Stomach (tissue), 4 donors: ENCODE results near the gene SLC22A17.

Experiments used
- POLR2AphosphoS5 ChIP-seq, 3 donors: sonication (generic); formaldehyde crosslinking; IDR thresholded peaks; one replicate each; pipeline ENCODE4 v1.6.1; 2016; ENCODE audit warnings: antibody characterized with exemption in 3 of 3
- TF ChIP-seq, protein P1 (sequence below), 7 experiments: fragments of 450-650 bp in 4 of 7; fragments of 200-600 bp in 3 of 7; sonication (generic) in 3 of 7; IDR thresholded peaks; one replicate each; pipeline ENCODE4 v1.5.1; 2016 to 2019; ENCODE audit warnings: antibody characterized with exemption in 7 of 7, control low read depth in 2 of 7, mild to moderate bottlenecking in 1 of 7

- TF ChIP-seq, protein P1, sequence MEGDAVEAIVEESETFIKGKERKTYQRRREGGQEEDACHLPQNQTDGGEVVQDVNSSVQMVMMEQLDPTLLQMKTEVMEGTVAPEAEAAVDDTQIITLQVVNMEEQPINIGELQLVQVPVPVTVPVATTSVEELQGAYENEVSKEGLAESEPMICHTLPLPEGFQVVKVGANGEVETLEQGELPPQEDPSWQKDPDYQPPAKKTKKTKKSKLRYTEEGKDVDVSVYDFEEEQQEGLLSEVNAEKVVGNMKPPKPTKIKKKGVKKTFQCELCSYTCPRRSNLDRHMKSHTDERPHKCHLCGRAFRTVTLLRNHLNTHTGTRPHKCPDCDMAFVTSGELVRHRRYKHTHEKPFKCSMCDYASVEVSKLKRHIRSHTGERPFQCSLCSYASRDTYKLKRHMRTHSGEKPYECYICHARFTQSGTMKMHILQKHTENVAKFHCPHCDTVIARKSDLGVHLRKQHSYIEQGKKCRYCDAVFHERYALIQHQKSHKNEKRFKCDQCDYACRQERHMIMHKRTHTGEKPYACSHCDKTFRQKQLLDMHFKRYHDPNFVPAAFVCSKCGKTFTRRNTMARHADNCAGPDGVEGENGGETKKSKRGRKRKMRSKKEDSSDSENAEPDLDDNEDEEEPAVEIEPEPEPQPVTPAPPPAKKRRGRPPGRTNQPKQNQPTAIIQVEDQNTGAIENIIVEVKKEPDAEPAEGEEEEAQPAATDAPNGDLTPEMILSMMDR (IDR thresholded peaks at IDR 0.05), result no peak
- no peak for TF ChIP-seq POLR2AphosphoS5 (IDR thresholded peaks at IDR 0.05)
Observed at GRCh38 chr14:23380976-23381375, 28.3 kb upstream of the SLC22A17 start.
